HG03520 (cell line): ENCODE measurements around the gene ZBTB3.
"Not testable (repeated sequence)": the region's sequence is repeated elsewhere in the genome, so short reads cannot be mapped to it uniquely, and the experiment has no call there.

Source experiments
- ATAC-seq: cut with Tn5 transposase; IDR thresholded peaks from one replicate; pipeline ENCODE4 v1.9.1; 2021; ENCODE audit warnings: mild to moderate bottlenecking, moderate library complexity; ENCODE audit not compliant: unreplicated experiment

The ZBTB3 gene

GRCh38 chr11:62757846-62758788, 4.2 kb upstream of the ZBTB3 start:
- ATAC-seq: no peak

GRCh38 chr11:62755086-62755615, 1.2 kb upstream of the ZBTB3 start:
- no peak for ATAC-seq

GRCh38 chr11:62752994-62753735, 795 bp downstream of the ZBTB3 start:
- no peak for ATAC-seq

- no peak for ATAC-seq
These were observed 1.7 kb downstream of the ZBTB3 start for GRCh38 chr11:62752177-62752785.

- not testable (repeated sequence) for ATAC-seq
These were observed 4.0 kb downstream of the ZBTB3 start for GRCh38 chr11:62749931-62750330.

- ATAC-seq: no peak
These were observed 6.3 kb downstream of the ZBTB3 start for GRCh38 chr11:62747475-62748160.

- no peak for ATAC-seq
These were observed 16.8 kb downstream of the ZBTB3 start for GRCh38 chr11:62737196-62737595.

- ATAC-seq: no peak
These were observed 21.1 kb downstream of the ZBTB3 start for GRCh38 chr11:62732830-62733229.

- ATAC-seq: not testable (repeated sequence)
These were observed 23.9 kb downstream of the ZBTB3 start for GRCh38 chr11:62730076-62730475.

- ATAC-seq: no peak
These were observed 25.6 kb downstream of the ZBTB3 start, which contains the start of gene TTC9C for GRCh38 chr11:62728171-62728988. TTC9C (plus strand) TSS chr11:62728486; CDS start chr11:62728849, 363 bp downstream.

- peak; percentile 48 for ATAC-seq
These were observed 26.1 kb downstream of the ZBTB3 start for GRCh38 chr11:62727872-62728170.

- ATAC-seq: peak; percentile 71
These were observed 26.6 kb downstream of the ZBTB3 start, which contains the start of gene HNRNPUL2 for GRCh38 chr11:62727165-62727871. HNRNPUL2 (minus strand) TSS chr11:62727457; CDS start chr11:62727156, 301 bp downstream.

- ATAC-seq: no peak
These were observed 27.1 kb downstream of the ZBTB3 start for GRCh38 chr11:62726915-62727164.

- ATAC-seq: peak; percentile 8
These were observed 27.6 kb downstream of the ZBTB3 start for GRCh38 chr11:62726156-62726914.

GRCh38 chr11:62725646-62726045, 28.3 kb downstream of the ZBTB3 start:
- no peak for ATAC-seq

- ATAC-seq: no peak
These were observed 29.8 kb downstream of the ZBTB3 start for GRCh38 chr11:62724171-62724570.

- ATAC-seq: no peak
These were observed 32.0 kb downstream of the ZBTB3 start for GRCh38 chr11:62721994-62722393.

GRCh38 chr11:62719302-62719978, 34.5 kb downstream of the ZBTB3 start:
- ATAC-seq: no peak
